Endothelial cell of umbilical vein (primary cell): Measurements from ENCODE around the gene DGKH. TPM values are rescaled to one million over a fixed set of nuclear protein-coding genes. Genes with fewer than 3 reads are reported as not detected.

ENCODE experiments used
- BruUV-seq: library from RNA; stranded (reverse); fragments of 400-500 nt; replicated peaks from 2 replicates; lab custom pipeline; 2021; lab: Mats Ljungman, UMichigan
- CTCF ChIA-PET: fragments of 300-600, 350-600 bp; sonication (Branson Sonifier 250); formaldehyde crosslinking; loops from one replicate; lab custom pipeline; 2021; ENCODE audit warnings: antibody characterized with exemption, inconsistent platforms; lab: Charles Lee
- POLR2A ChIA-PET: fragments of 300-600, 350-600 bp; sonication (Branson Sonifier 250); formaldehyde crosslinking; loops from one replicate; lab custom pipeline; 2021; ENCODE audit warnings: antibody characterized with exemption, inconsistent platforms; lab: Charles Lee
- DNase-seq: peaks from one replicate; pipeline ENCODE4 v3.0.0-alpha.2; 2011; ENCODE audit warnings: low read depth, low spot score
- FAIRE-seq: peaks from 2 replicates; lab custom pipeline; 2011; peaks lifted over from hg19 to GRCh38; lab: Jason Lieb, UNC
- H2AFZ ChIP-seq: 2 replicates; pipeline ENCODE4 v1.6.0; 2012; ENCODE audit warnings: low read depth, low read length, control low read depth, inconsistent platforms
- H3K27ac ChIP-seq: 2 replicates; pipeline ENCODE4 v1.5.1; 2011; ENCODE audit warnings: low read depth, mild to moderate bottlenecking, control low read depth, low read length, moderate library complexity; ENCODE audit not compliant: insufficient read depth
- H3K27me3 ChIP-seq, 2 experiments: 2 replicates each; pipeline versions ENCODE4 v1.6.0 to v1.6.1; 2011; ENCODE audit warnings: low read length in 2 of 2, mixed read lengths in 1 of 2; ENCODE audit not compliant: control insufficient read depth in 2 of 2, insufficient read depth in 2 of 2
- H3K36me3 ChIP-seq, 2 experiments: 2 replicates in 1 of 2; 3 replicates in 1 of 2; pipeline ENCODE4 v1.5.1; 2011; ENCODE audit warnings: low read length in 2 of 2, mild to moderate bottlenecking in 1 of 2, moderate library complexity in 1 of 2; ENCODE audit not compliant: control insufficient read depth in 2 of 2, insufficient read depth in 2 of 2; ENCODE audit errors: extremely low read depth in 1 of 2
- H3K4me1 ChIP-seq: 3 replicates; pipeline ENCODE4 v1.5.1; 2011; ENCODE audit warnings: mild to moderate bottlenecking, low read length; ENCODE audit not compliant: control insufficient read depth, insufficient read depth; ENCODE audit errors: extremely low read depth
- H3K4me2 ChIP-seq: 2 replicates; pipeline ENCODE4 v1.6.1; 2011; ENCODE audit warnings: low read length, control low read depth, mixed read lengths; ENCODE audit not compliant: insufficient read depth
- H3K4me3 ChIP-seq, 3 experiments: fragments of 200-600 bp in 1 of 3; sonication (generic), shearing (Covaris generic) in 1 of 3; replicated peaks in 1 of 3; 2 replicates each; pipeline ENCODE4 v1.5.1; 2011 to 2016; ENCODE audit warnings: control low read depth in 3 of 3, low read length in 3 of 3, mild to moderate bottlenecking in 2 of 3, inconsistent platforms in 1 of 3, low read depth in 1 of 3, moderate library complexity in 1 of 3; ENCODE audit not compliant: insufficient read depth in 1 of 3
- H3K79me2 ChIP-seq: 2 replicates; pipeline ENCODE4 v1.6.0; 2012; ENCODE audit warnings: low read length, inconsistent platforms; ENCODE audit not compliant: control insufficient read depth, insufficient read depth
- H3K9ac ChIP-seq: replicated peaks from 2 replicates; pipeline ENCODE3; 2011; ENCODE audit warnings: low read length, control low read depth; ENCODE audit not compliant: insufficient read depth; ENCODE audit errors: extremely low read depth
- H3K9me1 ChIP-seq: replicated peaks from 3 replicates; pipeline ENCODE4 v1.6.0; 2011; ENCODE audit warnings: mild to moderate bottlenecking, low read length; ENCODE audit not compliant: control insufficient read depth, insufficient read depth; ENCODE audit errors: extremely low read depth
- H3K9me3 ChIP-seq: replicated peaks from 2 replicates; pipeline ENCODE4 v1.5.1; 2012; ENCODE audit warnings: low read length, inconsistent platforms; ENCODE audit not compliant: control insufficient read depth, insufficient read depth
- H4K20me1 ChIP-seq: replicated peaks from 2 replicates; pipeline ENCODE3; 2011; ENCODE audit warnings: mild to moderate bottlenecking, low read length; ENCODE audit not compliant: control insufficient read depth, insufficient read depth; ENCODE audit errors: extremely low read depth
- CTCF ChIP-seq, 2 donors: IDR thresholded peaks; 1 replicate in 1 of 2; 2 replicates in 1 of 2; pipeline ENCODE4 v1.5.1; 2011; ENCODE audit warnings: low read length in 2 of 2, mild to moderate bottlenecking in 2 of 2, moderate library complexity in 2 of 2, control low read depth in 1 of 2, inconsistent platforms in 1 of 2, low read depth in 1 of 2; ENCODE audit not compliant: insufficient read depth in 1 of 2; ENCODE audit errors: extremely low read depth in 1 of 2
- EZH2 ChIP-seq: IDR thresholded peaks from 2 replicates; pipeline ENCODE4 v1.6.1; 2012; ENCODE audit warnings: borderline replicate concordance, low read depth, mild to moderate bottlenecking, moderate library complexity, low read length, inconsistent platforms; ENCODE audit not compliant: severe bottlenecking
- FOS ChIP-seq: IDR thresholded peaks from 2 replicates; pipeline ENCODE4 v1.6.1; 2011; ENCODE audit warnings: mild to moderate bottlenecking, low read length, moderate library complexity, borderline replicate concordance; ENCODE audit not compliant: insufficient read depth
- GATA2 ChIP-seq: IDR thresholded peaks from 2 replicates; pipeline ENCODE4 v1.7.0; 2011; ENCODE audit warnings: low read depth, mild to moderate bottlenecking, moderate library complexity, mixed read lengths, low read length; ENCODE audit not compliant: insufficient read length, insufficient read depth
- JUN ChIP-seq: IDR thresholded peaks from 2 replicates; pipeline ENCODE4 v1.6.1; 2011; ENCODE audit warnings: borderline replicate concordance, low read depth; ENCODE audit not compliant: insufficient read length, insufficient read depth
- MAX ChIP-seq: IDR thresholded peaks from 2 replicates; pipeline ENCODE4 v1.6.1; 2011; ENCODE audit not compliant: insufficient read depth, insufficient read length
- MYC ChIP-seq: IDR thresholded peaks from one replicate; pipeline ENCODE4 v1.6.1; 2011; ENCODE audit warnings: mild to moderate bottlenecking, low read depth, low read length
- POLR2A ChIP-seq: IDR thresholded peaks from 2 replicates; pipeline ENCODE4 v1.6.1; 2012; ENCODE audit warnings: low read depth, mild to moderate bottlenecking, control low read depth, low read length
- POLR2AphosphoS5 ChIP-seq: IDR thresholded peaks from 2 replicates; pipeline ENCODE4 v1.6.1; 2012; ENCODE audit warnings: low read depth, mild to moderate bottlenecking, control low read depth, low read length, moderate library complexity; ENCODE audit not compliant: insufficient read depth
- dilution Hi-C: fragments of 300-500 bp; cut with MboI; formaldehyde crosslinking; loops from one replicate; pipeline ENCODE4 v1.15.0; 2019; ENCODE audit warnings: low sequenced_read_pairs; ENCODE audit not compliant: extremely low pct_ligation_motif_present
- intact Hi-C: fragments of 100-400 bp; cut with micrococcal nuclease; formaldehyde crosslinking; loops from one replicate; pipeline ENCODE4 v1.10.0; 2022
- polyA plus RNA-seq, 4 experiments: library from polyadenylated mRNA; depleted of rRNA in 3 of 4; stranded (reverse) in 3 of 4; unstranded in 1 of 4; fragments of >200 nt; gene quantifications; 2 replicates each; pipeline versions ENCODE4 v1.2.1 to v1.2.3, GENCODE V29; 2011 to 2012; ENCODE audit warnings: missing spikeins in 1 of 4
- total RNA-seq: library from RNA; stranded (reverse); gene quantifications from 2 replicates; pipeline ENCODE4 v1.2.3, GENCODE V29; 2021

The DGKH gene
- total and polyA plus RNA-seq, 2 donors (not counting 3 experiments of a cell fraction or from before 2014, with no cell fraction given), result 4.1 to 30.1 TPM

GRCh38 chr13:42041684-42042035 lies 6.8 kb upstream of the DGKH start:
- intact Hi-C loops (loop anchor here (2.0 to 10.0 kb wide), 7 partner anchors 69 to 693 kb away; partner anchors contain the start of gene VWA8), dilution Hi-C loops (no loop called here)
- FAIRE-seq, result no peak
- no TSS peak for BruUV-seq
- H3K36me3 ChIP-seq, result no peaks in the 10 kb centered on the region
- peak overlapping the region; percentile 90 for H3K9ac ChIP-seq
- peak overlapping the region; percentile 65 to 85 (median 74) for H3K4me3 ChIP-seq
- DNase-seq, result no peak
- H3K9me1 ChIP-seq, result no peaks in the 10 kb centered on the region
- H3K27me3 ChIP-seq, result no peaks in the 10 kb centered on the region
- TF ChIP-seq CTCF (IDR thresholded peaks at IDR 0.05; ENCODE audit: extremely low read depth in 1 of 2, insufficient read depth in 1 of 2, low read depth in 1 of 2, low read length in 2 of 2) (peak; percentile 45 to 57), MYC (no peak), EZH2 (no peak), JUN (no peak), FOS (no peak), POLR2A (no peak), GATA2 (no peak), MAX (no peak), POLR2AphosphoS5 (peak; percentile 21)
- H4K20me1 ChIP-seq, result peaks cover 4% of the 10 kb centered on the region
- ChIA-PET POLR2A (no interaction called here), CTCF (interaction anchor here (0.8 to 3.6 kb wide), 12 partner anchors 15 to 375 kb away, joined by 3 to 43 read pairs (median 3); no protein-coding TSS in a partner anchor)
- H3K27ac ChIP-seq, result peak overlapping the region; percentile 73
- no peaks in the 10 kb centered on the region for H3K9me3 ChIP-seq
- H3K4me2 ChIP-seq, result peak overlapping the region; percentile 84
- peak overlapping the region; percentile 14 for H2AFZ ChIP-seq
- peaks cover 12% of the 10 kb centered on the region for H3K4me1 ChIP-seq
- H3K79me2 ChIP-seq, result peaks cover 33% of the 10 kb centered on the region
